Subcutaneous adipose tissue (tissue), 4 donors: ENCODE measurements around the gene PACRG. TPM values are rescaled to one million over a fixed set of nuclear protein-coding genes. Genes with fewer than 3 reads are reported as not detected.

ENCODE experiments used
- CTCF ChIP-seq: fragments of 450-650 bp; IDR thresholded peaks from one replicate; pipeline ENCODE4 v1.5.1; 2016; ENCODE audit warnings: low read depth, mild to moderate bottlenecking, control low read depth, antibody characterized with exemption, moderate library complexity
- total RNA-seq, 4 donors: library from RNA; depleted of rRNA; stranded (reverse); fragments of >200 nt; gene quantifications; one replicate each; pipeline ENCODE4 v1.1.0, GENCODE V29; 2016

The PACRG gene
- total RNA-seq, 4 donors from 2014 or later = 0.34 TPM; not detected in 3

DNA sequence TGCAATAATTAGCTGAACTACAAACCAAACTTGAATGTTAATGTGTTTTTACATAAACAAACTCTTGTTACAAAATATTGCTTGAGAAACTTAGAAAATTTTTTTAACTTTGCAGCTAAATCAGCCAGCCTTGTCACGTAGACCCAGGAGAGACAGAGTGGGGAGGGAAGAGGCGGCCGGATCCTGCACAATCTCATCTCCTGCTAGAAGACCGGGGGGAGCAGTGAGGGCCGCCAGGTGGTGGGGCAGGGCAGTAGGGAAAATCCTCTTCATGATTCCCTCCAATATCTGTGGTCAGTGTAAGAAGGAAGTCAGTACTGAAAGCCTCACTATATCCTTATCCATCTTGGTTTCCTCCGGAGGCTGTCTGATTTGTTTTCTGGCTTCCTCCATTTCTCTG, 193.3 kb downstream of the PACRG start:
- no peak for TF ChIP-seq CTCF

GRCh38 chr6:162921510-162922040, 193.8 kb downstream of the PACRG start:
- TF ChIP-seq CTCF = no peak

GRCh38 chr6:162922563-162923166, 194.9 kb downstream of the PACRG start:
- TF ChIP-seq CTCF = no peak

- TF ChIP-seq CTCF = no peak
These were observed 207.1 kb downstream of the PACRG start for GRCh38 chr6:162934844-162935243.

DNA sequence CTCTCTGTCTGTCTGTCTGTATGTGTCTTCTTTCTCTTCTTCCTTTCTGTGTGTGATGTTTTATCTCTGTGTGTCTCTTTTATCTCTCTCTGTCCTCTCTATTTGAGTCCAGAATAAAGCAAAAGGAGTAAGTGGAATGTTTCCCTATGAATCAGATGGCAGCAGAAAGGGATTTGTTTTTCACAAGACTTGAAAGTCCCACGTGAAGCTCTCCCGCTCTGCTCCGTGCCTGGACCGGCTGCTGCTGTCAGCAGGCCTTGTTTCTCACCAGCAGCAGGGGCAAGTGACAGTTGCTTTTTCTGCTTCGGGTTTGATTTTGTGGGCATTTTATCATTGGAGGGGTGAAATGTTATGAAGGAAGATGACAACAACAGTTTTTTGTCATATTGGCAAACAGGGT, 212.7 kb downstream of the PACRG start:
- no peak for TF ChIP-seq CTCF

GRCh38 chr6:162941128-162941527, 213.4 kb downstream of the PACRG start:
- no peak for TF ChIP-seq CTCF

DNA sequence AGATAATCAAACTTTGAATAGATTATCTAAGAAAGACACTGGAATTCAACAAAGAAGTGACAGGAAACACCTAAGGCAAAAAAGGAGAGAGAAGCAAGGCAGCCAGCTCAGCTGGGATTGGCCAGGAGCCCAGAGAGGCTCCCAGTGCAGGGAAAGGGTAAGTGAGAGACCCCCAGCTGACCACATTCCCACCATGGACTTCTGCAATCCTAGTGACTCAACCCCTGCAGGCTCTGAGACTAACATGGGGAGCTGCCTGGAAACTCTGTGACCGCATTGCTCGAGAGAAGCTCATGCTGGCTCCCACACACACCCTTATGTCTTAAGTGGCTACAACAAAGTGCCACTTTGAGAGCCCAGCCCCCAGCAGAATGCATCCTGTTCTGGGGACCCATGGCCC, 215.1 kb downstream of the PACRG start:
- TF ChIP-seq CTCF = no peak
